Measurements from ENCODE around the gene RWDD4. TPM values are rescaled to one million over a fixed set of nuclear protein-coding genes. Genes with fewer than 3 reads are reported as not detected.

Gene RWDD4
- total RNA-seq, 1 experiment from 2014 or later = 29.6 TPM

GRCh38 chr4:183691006-183691405 is 32.0 kb upstream of the RWDD4 start:
- intact Hi-C loops (cut with micrococcal nuclease) = no loop called here

GRCh38 chr4:183688216-183688615 is 29.2 kb upstream of the RWDD4 start:
- CTCF ChIA-PET = no interaction called here
- intact Hi-C loops (cut with micrococcal nuclease) = no loop called here
- Histone ChIP-seq H3K36me3 (ENCODE audit: low read depth, low read length) (peaks cover 7% of the 10 kb centered on the region), H3K9me2 (replicated peaks; ENCODE audit: low read length) (no peaks in the 10 kb centered on the region), H3K4me2 (ENCODE audit: low read length) (no peak overlapping the region), H3K4me3 (ENCODE audit: low read length) (no peak overlapping the region), H3K27me3 (ENCODE audit: low read length) (no peaks in the 10 kb centered on the region), H3K79me2 (ENCODE audit: low read length) (no peaks in the 10 kb centered on the region), H3K27ac (ENCODE audit: low read length) (no peak overlapping the region), H4K20me1 (ENCODE audit: low read length) (no peaks in the 10 kb centered on the region), H2AFZ (ENCODE audit: low read length) (no peak overlapping the region), H3K4me1 (ENCODE audit: insufficient read depth, low read length) (no peaks in the 10 kb centered on the region), H3K9me3 (ENCODE audit: low read length) (no peaks in the 10 kb centered on the region), H3F3A (ENCODE audit: low read length, unreplicated experiment) (no peaks in the 10 kb centered on the region), H3K9ac (ENCODE audit: low read length) (no peak overlapping the region)
- no peak for ATAC-seq
- TF ChIP-seq EZH2phosphoT487 (IDR thresholded peaks at IDR 0.05; ENCODE audit: borderline replicate concordance, low read length) (no peak), EZH2 (IDR thresholded peaks at IDR 0.05; ENCODE audit: low read length, unreplicated experiment) (no peak)
- TF ChIP-seq, protein P1, sequence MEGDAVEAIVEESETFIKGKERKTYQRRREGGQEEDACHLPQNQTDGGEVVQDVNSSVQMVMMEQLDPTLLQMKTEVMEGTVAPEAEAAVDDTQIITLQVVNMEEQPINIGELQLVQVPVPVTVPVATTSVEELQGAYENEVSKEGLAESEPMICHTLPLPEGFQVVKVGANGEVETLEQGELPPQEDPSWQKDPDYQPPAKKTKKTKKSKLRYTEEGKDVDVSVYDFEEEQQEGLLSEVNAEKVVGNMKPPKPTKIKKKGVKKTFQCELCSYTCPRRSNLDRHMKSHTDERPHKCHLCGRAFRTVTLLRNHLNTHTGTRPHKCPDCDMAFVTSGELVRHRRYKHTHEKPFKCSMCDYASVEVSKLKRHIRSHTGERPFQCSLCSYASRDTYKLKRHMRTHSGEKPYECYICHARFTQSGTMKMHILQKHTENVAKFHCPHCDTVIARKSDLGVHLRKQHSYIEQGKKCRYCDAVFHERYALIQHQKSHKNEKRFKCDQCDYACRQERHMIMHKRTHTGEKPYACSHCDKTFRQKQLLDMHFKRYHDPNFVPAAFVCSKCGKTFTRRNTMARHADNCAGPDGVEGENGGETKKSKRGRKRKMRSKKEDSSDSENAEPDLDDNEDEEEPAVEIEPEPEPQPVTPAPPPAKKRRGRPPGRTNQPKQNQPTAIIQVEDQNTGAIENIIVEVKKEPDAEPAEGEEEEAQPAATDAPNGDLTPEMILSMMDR (conservative IDR thresholded peaks at IDR 0.05; ENCODE audit: low read depth, low read length) = no peak
- no peak for DNase-seq
- POLR2A ChIA-PET (ENCODE audit: unreplicated experiment) = no interaction called here
- no TSS peak for BruUV-seq (replicated peaks)

More at GRCh38 chr4:183691006-183691405, 32.0 kb upstream of the RWDD4 start:
- ATAC-seq = no peak
- H3F3A ChIP-seq (ENCODE audit: low read length, unreplicated experiment) = no peaks in the 10 kb centered on the region
- no peaks in the 10 kb centered on the region for H3K27me3 ChIP-seq (ENCODE audit: low read length)
- ChIA-PET CTCF (no interaction called here), POLR2A (ENCODE audit: unreplicated experiment) (no interaction called here)
- H3K36me3 ChIP-seq (ENCODE audit: low read depth, low read length) = peaks cover 15% of the 10 kb centered on the region
- no peaks in the 10 kb centered on the region for H3K79me2 ChIP-seq (ENCODE audit: low read length)
- H4K20me1 ChIP-seq (ENCODE audit: low read length) = no peaks in the 10 kb centered on the region
- no peak overlapping the region for H3K4me3 ChIP-seq (ENCODE audit: low read length)
- BruUV-seq (replicated peaks) = no TSS peak
- H3K9me3 ChIP-seq (ENCODE audit: low read length) = no peaks in the 10 kb centered on the region
- H2AFZ ChIP-seq (ENCODE audit: low read length) = no peak overlapping the region
- H3K4me2 ChIP-seq (ENCODE audit: low read length) = no peak overlapping the region
- no peaks in the 10 kb centered on the region for H3K9me2 ChIP-seq (replicated peaks; ENCODE audit: low read length)
- TF ChIP-seq, protein P1 (conservative IDR thresholded peaks at IDR 0.05; ENCODE audit: low read depth, low read length) = no peak
- TF ChIP-seq EZH2 (IDR thresholded peaks at IDR 0.05; ENCODE audit: low read length, unreplicated experiment) (no peak), EZH2phosphoT487 (IDR thresholded peaks at IDR 0.05; ENCODE audit: borderline replicate concordance, low read length) (no peak)
- no peaks in the 10 kb centered on the region for H3K4me1 ChIP-seq (ENCODE audit: insufficient read depth, low read length)
- H3K27ac ChIP-seq (ENCODE audit: low read length) = no peak overlapping the region
- no peak for DNase-seq
- H3K9ac ChIP-seq (ENCODE audit: low read length) = no peak overlapping the region

GRCh38 chr4:183686461-183686860 is 27.5 kb upstream of the RWDD4 start:
- POLR2A ChIA-PET (ENCODE audit: unreplicated experiment) = no interaction called here
- peaks cover 7% of the 10 kb centered on the region; the same call in 1 of the 2 replicates for H3K36me3 ChIP-seq (ENCODE audit: low read depth, low read length)
- ATAC-seq (no peak), DNase-seq (no peak)
- BruUV-seq (replicated peaks) = no TSS peak
- intact Hi-C loops (cut with micrococcal nuclease) = no loop called here
- no peak overlapping the region for H2AFZ ChIP-seq (ENCODE audit: low read length)
- H3F3A ChIP-seq (ENCODE audit: low read length, unreplicated experiment) = no peaks in the 10 kb centered on the region
- no peak overlapping the region for H3K4me2 ChIP-seq (ENCODE audit: low read length)
- H3K27me3 ChIP-seq (ENCODE audit: low read length) = no peaks in the 10 kb centered on the region
- H3K4me1 ChIP-seq (ENCODE audit: insufficient read depth, low read length) = no peaks in the 10 kb centered on the region
- H4K20me1 ChIP-seq (ENCODE audit: low read length) = no peaks in the 10 kb centered on the region
- no peak overlapping the region for H3K9ac ChIP-seq (ENCODE audit: low read length)
- no peak overlapping the region for H3K27ac ChIP-seq (ENCODE audit: low read length)
- TF ChIP-seq EZH2 (IDR thresholded peaks at IDR 0.05; ENCODE audit: low read length, unreplicated experiment) = no peak
- TF ChIP-seq EZH2phosphoT487 (IDR thresholded peaks at IDR 0.05; ENCODE audit: borderline replicate concordance, low read length) = no peak
- H3K9me3 ChIP-seq (ENCODE audit: low read length) = no peaks in the 10 kb centered on the region
- no peak overlapping the region for H3K4me3 ChIP-seq (ENCODE audit: low read length)
- CTCF ChIA-PET = no interaction called here
- H3K79me2 ChIP-seq (ENCODE audit: low read length) = no peaks in the 10 kb centered on the region
- no peaks in the 10 kb centered on the region for H3K9me2 ChIP-seq (replicated peaks; ENCODE audit: low read length)

All from PC-3 (cell line).